AG04450 (cell line): ENCODE data around the gene ZNF276. TPM values are rescaled to one million over a fixed set of nuclear protein-coding genes. Genes with fewer than 3 reads are reported as not detected.

Experiments
- CTCF ChIA-PET: fragments of 300-600, 350-600 bp; formaldehyde crosslinking; extraction: SDS; loops from one replicate; lab custom pipeline; 2022; ENCODE audit warnings: antibody characterized with exemption, inconsistent platforms; lab: Charles Lee
- POLR2A ChIA-PET: fragments of 350-600 bp; formaldehyde crosslinking; extraction: SDS; loops from one replicate; lab custom pipeline; 2021; ENCODE audit warnings: antibody characterized with exemption, inconsistent platforms; lab: Yijun Ruan, JAX
- DNase-seq: peaks from one replicate; pipeline ENCODE4 v3.0.0-alpha.2; 2011; ENCODE audit warnings: low read depth, low spot score
- H3K27ac ChIP-seq: one replicate; pipeline ENCODE4 v1.5.1; 2012; ENCODE audit warnings: low read depth, low read length, control low read depth
- H3K27me3 ChIP-seq: one replicate; pipeline ENCODE4 v1.6.0; 2012; ENCODE audit warnings: low read length; ENCODE audit not compliant: control insufficient read depth, insufficient read depth
- H3K4me3 ChIP-seq: 2 replicates; pipeline ENCODE4 v1.5.1; 2011; ENCODE audit warnings: mild to moderate bottlenecking, low read depth, low read length, control low read depth
- H3K9me3 ChIP-seq: 2 replicates; pipeline ENCODE4 v1.5.1; 2012; ENCODE audit warnings: low read length; ENCODE audit not compliant: control insufficient read depth, insufficient read depth
- polyA plus RNA-seq: library from polyadenylated mRNA; depleted of rRNA; stranded (reverse); fragments of >200 nt; gene quantifications from 2 replicates; pipeline ENCODE4 v1.2.3, GENCODE V29; 2011
- TF ChIP-seq, protein P1 (sequence below): IDR thresholded peaks from 2 replicates; pipeline ENCODE4 v1.5.1; 2011; ENCODE audit warnings: low read depth, low read length, control low read depth, inconsistent platforms

Gene ZNF276
- polyA plus RNA-seq, 1 experiment: 5.0 TPM

DNA sequence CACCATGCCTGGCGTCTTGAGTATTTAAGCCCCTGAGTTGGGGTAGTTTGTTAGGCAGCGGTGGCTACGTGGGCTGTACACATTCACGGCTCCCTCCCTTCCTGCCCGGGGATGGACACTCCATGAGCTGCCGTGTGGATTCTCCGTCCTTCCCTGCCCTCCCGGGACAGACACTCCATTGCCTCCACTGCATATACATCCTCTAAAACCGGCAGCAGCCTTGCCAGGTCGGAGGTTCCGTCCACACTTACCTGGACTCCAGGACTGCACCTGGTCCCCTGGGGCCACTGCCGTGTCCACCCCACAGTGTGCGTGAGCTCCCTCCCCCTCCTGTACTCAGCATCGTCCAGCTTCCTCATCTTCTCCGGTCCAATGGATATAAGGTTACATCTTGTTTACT lies 16.3 kb upstream of the ZNF276 start:
- no peak overlapping the region for H3K27ac ChIP-seq
- TF ChIP-seq, protein P1, sequence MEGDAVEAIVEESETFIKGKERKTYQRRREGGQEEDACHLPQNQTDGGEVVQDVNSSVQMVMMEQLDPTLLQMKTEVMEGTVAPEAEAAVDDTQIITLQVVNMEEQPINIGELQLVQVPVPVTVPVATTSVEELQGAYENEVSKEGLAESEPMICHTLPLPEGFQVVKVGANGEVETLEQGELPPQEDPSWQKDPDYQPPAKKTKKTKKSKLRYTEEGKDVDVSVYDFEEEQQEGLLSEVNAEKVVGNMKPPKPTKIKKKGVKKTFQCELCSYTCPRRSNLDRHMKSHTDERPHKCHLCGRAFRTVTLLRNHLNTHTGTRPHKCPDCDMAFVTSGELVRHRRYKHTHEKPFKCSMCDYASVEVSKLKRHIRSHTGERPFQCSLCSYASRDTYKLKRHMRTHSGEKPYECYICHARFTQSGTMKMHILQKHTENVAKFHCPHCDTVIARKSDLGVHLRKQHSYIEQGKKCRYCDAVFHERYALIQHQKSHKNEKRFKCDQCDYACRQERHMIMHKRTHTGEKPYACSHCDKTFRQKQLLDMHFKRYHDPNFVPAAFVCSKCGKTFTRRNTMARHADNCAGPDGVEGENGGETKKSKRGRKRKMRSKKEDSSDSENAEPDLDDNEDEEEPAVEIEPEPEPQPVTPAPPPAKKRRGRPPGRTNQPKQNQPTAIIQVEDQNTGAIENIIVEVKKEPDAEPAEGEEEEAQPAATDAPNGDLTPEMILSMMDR: no peak
- no peaks in the 10 kb centered on the region; the same call in 1 of the 2 replicates for H3K9me3 ChIP-seq
- no peak for DNase-seq
- no peaks in the 10 kb centered on the region for H3K27me3 ChIP-seq
- H3K4me3 ChIP-seq: no peak overlapping the region
- POLR2A ChIA-PET: no interaction called here
- CTCF ChIA-PET: interaction anchor here (1.0 to 5.2 kb wide), 5 partner anchors 9 to 159 kb away, joined by 3 to 42 read pairs (median 6); no protein-coding TSS in a partner anchor

DNA sequence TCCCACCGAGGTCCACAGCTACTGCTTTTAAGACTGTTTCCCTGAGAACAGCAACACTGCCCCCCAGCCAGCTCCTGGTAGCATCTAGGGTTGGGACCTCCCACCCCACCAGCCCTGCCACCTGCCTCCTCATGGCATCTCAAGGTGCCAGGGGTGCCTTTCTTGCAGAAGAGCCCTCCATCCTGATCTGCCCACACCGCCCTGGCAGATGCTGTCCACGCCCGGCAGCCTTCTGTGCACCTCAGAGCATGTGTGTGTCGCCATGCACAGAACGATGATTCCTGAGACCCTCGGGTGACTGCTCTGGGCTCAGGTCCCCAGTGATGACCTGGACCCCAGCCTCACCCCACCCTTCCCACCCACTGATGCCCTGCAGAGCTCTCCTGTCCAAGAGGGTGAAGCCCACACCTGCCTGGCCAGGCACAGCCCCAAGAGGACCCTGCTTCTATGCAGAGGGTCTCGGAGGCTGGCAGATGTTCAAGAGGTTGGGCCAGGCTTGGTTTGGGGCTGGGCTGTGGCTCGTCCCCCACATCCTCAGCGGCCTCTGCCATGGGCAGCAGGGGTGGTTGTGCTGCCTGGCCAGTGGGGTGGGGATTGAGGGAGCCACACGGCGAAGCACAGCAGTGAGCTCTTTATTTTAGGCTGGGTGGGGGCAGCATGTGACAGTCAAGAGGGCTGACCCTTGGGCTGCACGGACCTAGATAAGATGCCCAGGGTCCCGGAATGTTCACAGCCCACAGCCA lies 14.6 kb upstream of the ZNF276 start:
- TF ChIP-seq, protein P1: no peak
- no peak overlapping the region for H3K4me3 ChIP-seq
- no peaks in the 10 kb centered on the region for H3K27me3 ChIP-seq
- CTCF ChIA-PET: interaction anchor here (0.6 to 5.2 kb wide), 16 partner anchors 8 to 212 kb away, joined by 3 to 42 read pairs (median 4); partner anchors contain the start of genes MC1R and VPS9D1
- POLR2A ChIA-PET: interaction anchor here (0.6 to 1.0 kb wide), 4 partner anchors 10 to 36 kb away, joined by 3 to 5 read pairs (median 4); partner anchors contain the start of gene VPS9D1
- DNase-seq: no peak
- no peaks in the 10 kb centered on the region; the same call in 1 of the 2 replicates for H3K9me3 ChIP-seq
- H3K27ac ChIP-seq: no peak overlapping the region

DNA sequence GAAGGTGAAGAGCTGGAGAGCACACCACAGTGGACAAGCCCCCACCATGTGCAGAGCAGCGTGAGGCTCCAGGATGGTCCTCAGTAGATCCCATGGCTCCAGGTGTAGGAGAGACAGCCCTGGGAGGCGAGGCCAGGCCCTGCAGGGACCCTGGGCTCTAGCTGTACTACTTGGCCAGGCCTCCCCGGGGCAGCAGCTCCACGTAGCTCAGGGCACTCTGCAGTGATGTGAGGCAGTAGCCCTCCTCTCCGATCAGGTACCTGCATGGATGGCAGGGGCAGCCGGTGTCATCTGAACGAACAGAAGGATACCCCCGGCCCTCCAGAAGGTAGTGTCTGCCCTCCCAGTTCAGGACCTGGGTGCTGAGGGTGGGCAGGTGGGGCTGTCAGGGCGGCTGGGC lies 13.6 kb upstream of the ZNF276 start:
- Histone ChIP-seq H3K27me3 (no peaks in the 10 kb centered on the region), H3K27ac (no peak overlapping the region), H3K4me3 (no peak overlapping the region), H3K9me3 (no peaks in the 10 kb centered on the region; the same call in 1 of the 2 replicates)
- CTCF ChIA-PET: interaction anchor here (5.2 kb wide), 1 partner anchor 153 kb away, joined by 42 read pairs; no protein-coding TSS in a partner anchor
- TF ChIP-seq, protein P1: no peak
- no peak for DNase-seq
- POLR2A ChIA-PET: no interaction called here

DNA sequence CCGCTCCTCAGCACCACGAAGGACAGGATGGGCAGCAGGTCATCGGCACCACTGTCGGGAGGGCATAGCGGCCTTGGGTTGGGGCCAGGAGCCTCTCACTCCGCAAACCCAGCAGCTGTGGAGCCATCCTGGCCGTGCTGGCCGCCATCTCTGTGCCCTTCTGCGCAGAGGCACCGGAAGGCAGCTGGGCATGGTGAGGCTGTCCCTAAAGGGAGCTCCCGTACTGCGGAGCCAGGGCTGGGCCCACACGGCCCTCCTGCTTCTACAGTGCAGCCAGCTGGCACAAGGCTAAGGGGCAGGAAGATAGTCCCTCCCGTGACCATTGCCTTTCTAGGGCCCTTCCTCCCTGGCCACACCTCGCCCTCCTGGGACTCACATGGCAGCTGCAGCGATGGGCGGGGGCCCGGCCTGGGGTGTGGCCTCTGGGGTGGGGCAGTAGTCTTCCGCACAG lies 12.8 kb upstream of the ZNF276 start:
- no peak overlapping the region for H3K27ac ChIP-seq
- POLR2A ChIA-PET: interaction anchor here (0.6 to 1.0 kb wide), 2 partner anchors 8 to 22 kb away, joined by 4 to 5 read pairs; partner anchors contain the start of gene CDK10
- DNase-seq: no peak

More for the DNA sequence above, 12.8 kb upstream of the ZNF276 start:
- TF ChIP-seq, protein P1: no peak
- no peaks in the 10 kb centered on the region; the same call in 1 of the 2 replicates for H3K9me3 ChIP-seq
- H3K27me3 ChIP-seq: no peaks in the 10 kb centered on the region
- CTCF ChIA-PET: interaction anchor here (1.0 kb wide), 1 partner anchor 8 kb away, joined by 4 read pairs; no protein-coding TSS in a partner anchor
- no peak overlapping the region for H3K4me3 ChIP-seq
